A549 (cell line): Measurements from ENCODE around the gene OR2T10. TPM values are rescaled to one million over a fixed set of nuclear protein-coding genes. Genes with fewer than 3 reads are reported as not detected.
"Not testable (repeated sequence)": the region's sequence is repeated elsewhere in the genome, so short reads cannot be mapped to it uniquely, and the experiment has no call there.

Experiments
- ATAC-seq, 2 experiments: fragments of 200-7000 bp in 1 of 2; fragments of >200 bp in 1 of 2; cut with Nextera tagmentation in 1 of 2; cut with Tn5 transposase in 1 of 2; 3 replicates each; pipeline versions ENCODE4 v1.8.0 to v1.9.1; 2018 to 2020; ENCODE audit warnings: mild to moderate bottlenecking in 1 of 2, moderate library complexity in 1 of 2
- CTCF ChIA-PET: fragments of 300-600 bp; sonication (Branson Sonifier 250); formaldehyde crosslinking; extraction: SDS; loops from one replicate; lab custom pipeline; 2021; ENCODE audit warnings: antibody characterized with exemption, inconsistent platforms; lab: Yijun Ruan, JAX
- POLR2A ChIA-PET: fragments of 350-600 bp; formaldehyde crosslinking; extraction: SDS; loops from one replicate; lab custom pipeline; 2021; ENCODE audit warnings: antibody characterized with exemption, inconsistent platforms; lab: Yijun Ruan, JAX
- DNase-seq, 2 experiments: peaks; one replicate each; pipeline versions ENCODE4 v3.0.0 to v3.0.0-alpha.2; 2011 to 2016; ENCODE audit warnings: low read depth in 1 of 2, low spot score in 1 of 2
- FAIRE-seq: peaks from 2 replicates; lab custom pipeline; 2011; peaks lifted over from hg19 to GRCh38; lab: Jason Lieb, UNC
- H3K27ac ChIP-seq, 2 experiments: fragments of >200 bp; sonication (Bioruptor Twin); formaldehyde crosslinking; 3 replicates each; pipeline ENCODE4 v1.5.1; 2016 to 2017
- H3K4me1 ChIP-seq: fragments of >200 bp; sonication (Bioruptor Twin); formaldehyde crosslinking; 3 replicates; pipeline ENCODE4 v1.6.1; 2016
- H3K4me2 ChIP-seq: fragments of >200 bp; sonication (Bioruptor Twin); formaldehyde crosslinking; 3 replicates; pipeline ENCODE4 v1.6.1; 2016
- H3K4me3 ChIP-seq: fragments of >200 bp; sonication (Bioruptor Twin); formaldehyde crosslinking; 3 replicates; pipeline ENCODE4 v1.5.1; 2016
- H3K9me3 ChIP-seq: fragments of >200 bp; sonication (Bioruptor Twin); formaldehyde crosslinking; 3 replicates; pipeline ENCODE4 v1.6.1; 2016
- BHLHE40 ChIP-seq: IDR thresholded peaks from 2 replicates; pipeline ENCODE4 v1.6.1; 2012; ENCODE audit warnings: low read depth, low read length, inconsistent platforms
- CEBPB ChIP-seq, 2 experiments: fragments of >200 bp in 1 of 2; sonication (Bioruptor Twin) in 1 of 2; formaldehyde crosslinking in 1 of 2; IDR thresholded peaks; 2 replicates each; pipeline ENCODE4 v1.6.1; 2012 to 2016
- FOSB ChIP-seq: fragments of 250-450 bp; sonication (Bioruptor Pico); IDR thresholded peaks from 2 replicates; pipeline ENCODE4 v1.5.0; 2020; ENCODE audit warnings: mild to moderate bottlenecking, moderate library complexity
- FOSL2 ChIP-seq, 2 experiments: fragments of 450-650 bp in 1 of 2; fragments of >200 bp in 1 of 2; sonication (Bioruptor Twin) in 1 of 2; formaldehyde crosslinking; IDR thresholded peaks; 2 replicates each; pipeline versions ENCODE4 v1.5.0 to v1.6.1; 2016 to 2020; ENCODE audit warnings: mild to moderate bottlenecking in 1 of 2, moderate library complexity in 1 of 2
- HOXA7 ChIP-seq: fragments of 250-450 bp; sonication (Bioruptor Pico); IDR thresholded peaks from 2 replicates; pipeline ENCODE4 v1.5.0; 2020; ENCODE audit warnings: mild to moderate bottlenecking, moderate library complexity
- HOXB5 ChIP-seq: fragments of 250-450 bp; sonication (Bioruptor Pico); IDR thresholded peaks from 2 replicates; pipeline ENCODE4 v1.5.0; 2020; ENCODE audit warnings: mild to moderate bottlenecking, moderate library complexity
- KDM1A ChIP-seq: fragments of 200-600 bp; sonication (generic); IDR thresholded peaks from 2 replicates; pipeline ENCODE4 v1.6.1; 2016; ENCODE audit warnings: low read depth, mild to moderate bottlenecking
- MYC ChIP-seq: IDR thresholded peaks from 2 replicates; pipeline ENCODE4 v1.6.1; 2012; ENCODE audit warnings: mild to moderate bottlenecking, inconsistent platforms, low read length, improper control_type of control experiment, borderline replicate concordance
- POLR2AphosphoS2 ChIP-seq: conservative IDR thresholded peaks from 2 replicates; pipeline ENCODE4 v1.6.1; 2012; ENCODE audit warnings: low read length, improper control_type of control experiment, inconsistent platforms
- RARB ChIP-seq: fragments of 250-450 bp; sonication (Bioruptor Pico); IDR thresholded peaks from 2 replicates; pipeline ENCODE4 v1.8.0; 2021; ENCODE audit warnings: mild to moderate bottlenecking, moderate library complexity
- RNF2 ChIP-seq: fragments of 200-600 bp; sonication (generic); IDR thresholded peaks from 2 replicates; pipeline ENCODE4 v1.6.1; 2016; ENCODE audit warnings: low read depth, mild to moderate bottlenecking, antibody characterized with exemption, moderate library complexity, borderline replicate concordance
- SMC3 ChIP-seq: fragments of >200 bp; sonication (Bioruptor Twin); formaldehyde crosslinking; IDR thresholded peaks from 3 replicates; pipeline ENCODE4 v1.6.1; 2018; ENCODE audit warnings: inconsistent platforms
- ZC3H11A ChIP-seq: fragments of 450-650 bp; IDR thresholded peaks from 2 replicates; pipeline ENCODE4 v1.6.1; 2014; ENCODE audit warnings: antibody characterized with exemption, mild to moderate bottlenecking
- ZSCAN20 ChIP-seq: fragments of 250-450 bp; sonication (Bioruptor Pico); IDR thresholded peaks from 2 replicates; pipeline ENCODE4 v1.8.0; 2022; ENCODE audit warnings: mild to moderate bottlenecking, moderate library complexity
- WGBS: methylation state at CpG from one replicate; pipeline ENCODE4 v1.1.6; 2017; ENCODE audit errors: missing lambda C conversion rate; 5-methylcytosine and 5-hydroxymethylcytosine counted together
- polyA plus RNA-seq, 4 experiments: library from polyadenylated mRNA; depleted of rRNA in 3 of 4; stranded (reverse); fragments of >200 nt; fragmentation: RNase III in 1 of 4; extraction: RNeasy Plus Mini Kit Qiagen cat#74134 plus additional on column Dnase treatment in 1 of 4; gene quantifications; 2 replicates in 3 of 4; 3 replicates in 1 of 4; pipeline ENCODE4 v1.2.3, GENCODE V29; 2011 to 2017
- TF ChIP-seq, protein P1 (sequence below): fragments of 200-600 bp; sonication (generic); IDR thresholded peaks from 2 replicates; pipeline ENCODE4 v1.6.1; 2016; ENCODE audit warnings: antibody characterized with exemption, mild to moderate bottlenecking, moderate library complexity
- TF ChIP-seq, protein P2 (sequence below): IDR thresholded peaks from 2 replicates; pipeline ENCODE4 v1.6.1; 2012
- TF ChIP-seq, protein P3 (sequence below): IDR thresholded peaks from 2 replicates; pipeline ENCODE4 v1.6.1; 2012

The OR2T10 gene
- polyA plus RNA-seq, 2 of the 4 experiments (the other 2 are of a cell fraction), result not detected

DNA sequence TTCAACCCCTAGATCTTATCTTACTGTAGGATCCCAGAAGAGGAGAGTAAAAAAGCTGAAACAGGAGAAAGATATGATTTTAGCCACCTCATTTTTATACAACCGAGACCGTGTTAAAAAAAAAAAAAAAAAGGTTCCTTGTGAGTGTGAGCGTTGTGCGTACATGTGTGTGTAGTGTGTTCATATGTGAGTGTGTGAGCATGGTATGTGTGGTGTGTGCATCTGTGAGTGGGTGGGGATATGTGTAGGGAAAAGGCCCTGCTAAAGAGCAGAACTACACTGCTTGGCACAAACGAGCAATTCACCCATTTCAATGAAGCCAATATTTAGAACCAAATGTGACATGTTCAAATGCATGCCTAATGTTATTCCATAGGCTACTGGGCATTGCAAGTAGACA, 44.1 kb upstream of the OR2T10 start:
- H3K9me3 ChIP-seq, ATAC-seq, H3K4me1 ChIP-seq, H3K4me2 ChIP-seq, FAIRE-seq, DNase-seq, H3K27ac ChIP-seq, POLR2A ChIA-PET, H3K4me3 ChIP-seq, CTCF ChIA-PET: not testable (repeated sequence)
- WGBS, result 21% methylated on average over 4 of the region's 5 CpGs

DNA sequence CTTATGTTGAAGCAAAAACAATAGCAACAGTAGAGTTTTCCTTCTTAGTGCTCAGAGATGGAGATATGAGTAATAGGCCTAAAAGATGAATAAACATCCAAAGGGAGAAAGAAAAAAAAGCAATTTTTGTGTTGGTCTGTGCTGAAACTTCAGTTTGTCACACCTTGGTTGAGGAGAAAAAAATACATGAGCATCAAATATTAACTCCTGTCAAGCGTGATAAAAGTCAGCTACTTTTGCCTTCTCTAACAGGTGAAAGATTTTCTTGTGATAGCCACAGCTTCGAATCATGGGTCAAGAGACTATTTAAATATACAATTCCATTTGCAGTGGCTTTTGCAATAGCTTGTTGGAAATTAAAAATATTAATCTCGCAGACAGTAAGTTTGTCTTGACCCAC, 43.4 kb upstream of the OR2T10 start:
- FAIRE-seq, POLR2A ChIA-PET, H3K4me1 ChIP-seq, H3K4me3 ChIP-seq, ATAC-seq, H3K4me2 ChIP-seq, H3K9me3 ChIP-seq, DNase-seq, CTCF ChIA-PET, H3K27ac ChIP-seq: not testable (repeated sequence)
- WGBS, result no CpG with 5 or more reads among the region's 3 CpGs

DNA sequence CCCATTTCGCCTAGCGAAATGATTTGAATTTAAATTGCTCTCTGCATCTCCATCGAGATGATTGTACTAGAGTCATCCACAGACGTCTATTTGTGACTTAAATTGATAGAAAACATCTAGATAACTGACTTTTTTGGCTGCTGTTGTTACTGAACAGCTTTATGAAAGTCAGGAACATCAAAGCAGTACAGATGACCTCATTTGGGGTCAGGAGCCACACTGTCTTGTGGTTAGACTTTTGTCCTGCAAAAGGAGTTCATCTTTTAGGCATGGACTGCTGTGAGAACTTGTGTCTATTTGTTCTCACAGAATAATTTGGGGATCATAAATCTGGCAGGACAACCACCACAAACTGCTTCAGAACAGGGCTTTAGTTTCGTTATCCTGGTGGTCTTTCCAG, 42.2 kb upstream of the OR2T10 start:
- POLR2A ChIA-PET, FAIRE-seq, DNase-seq, ATAC-seq, H3K27ac ChIP-seq, H3K4me3 ChIP-seq, H3K9me3 ChIP-seq, H3K4me1 ChIP-seq, H3K4me2 ChIP-seq, CTCF ChIA-PET: not testable (repeated sequence)
- WGBS, result no CpG with 5 or more reads among the region's 5 CpGs

DNA sequence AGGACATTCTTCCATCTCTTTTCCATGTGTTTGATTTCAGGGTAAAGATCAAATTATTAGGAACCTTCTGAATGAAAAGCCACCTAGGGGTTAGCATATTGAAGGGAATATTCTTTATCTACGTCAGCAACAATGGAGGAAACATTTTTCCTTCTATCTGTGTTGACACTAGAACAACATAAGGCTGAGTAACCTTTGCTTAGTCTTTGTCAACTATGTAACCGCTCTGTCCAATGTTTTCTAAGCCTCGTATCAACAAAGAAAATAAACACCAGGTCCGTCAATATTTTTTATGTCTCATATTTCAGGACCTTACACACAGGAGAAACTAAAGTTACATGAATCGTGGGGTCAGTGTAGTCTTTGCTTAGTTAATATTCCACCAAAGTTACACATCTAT, 39.1 kb upstream of the OR2T10 start:
- CTCF ChIA-PET, FAIRE-seq: not testable (repeated sequence)
- peak in 1 of 2 experiments; percentile 33; a peak in 1 of 6 replicates for ATAC-seq

DNA sequence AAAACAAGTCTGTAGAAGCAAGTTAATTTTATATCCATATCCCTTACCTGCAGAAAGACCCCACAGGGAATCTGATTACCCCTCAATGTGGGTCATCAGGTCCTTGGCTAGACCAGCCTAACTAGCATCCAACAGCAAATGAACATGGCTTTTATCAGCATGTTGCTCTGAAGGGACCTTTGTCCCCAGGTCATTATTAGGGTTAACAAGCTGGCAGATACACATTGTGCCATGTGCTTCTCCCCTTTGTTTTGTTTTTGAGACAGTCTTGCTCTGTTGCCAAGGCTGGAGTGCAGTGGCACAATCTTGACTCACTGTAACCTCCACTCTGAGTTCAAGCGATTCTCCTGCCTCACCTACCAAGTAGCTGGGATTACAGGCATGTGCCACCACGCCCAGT, 37.5 kb upstream of the OR2T10 start, which contains the start of gene OR2T11:
OR2T11 (minus strand) TSS at position 101 of the 400 bp plus-strand sequence. CDS start 7,963 bp downstream, outside the sequence.
- CTCF ChIA-PET, result not testable (repeated sequence)

More for the DNA sequence above, 39.1 kb upstream of the OR2T10 start:
- H3K4me3 ChIP-seq, H3K9me3 ChIP-seq, H3K4me2 ChIP-seq, H3K27ac ChIP-seq, H3K4me1 ChIP-seq, POLR2A ChIA-PET, DNase-seq: not testable (repeated sequence)
- 0% methylated on average over 4 of the region's 5 CpGs for WGBS

DNA sequence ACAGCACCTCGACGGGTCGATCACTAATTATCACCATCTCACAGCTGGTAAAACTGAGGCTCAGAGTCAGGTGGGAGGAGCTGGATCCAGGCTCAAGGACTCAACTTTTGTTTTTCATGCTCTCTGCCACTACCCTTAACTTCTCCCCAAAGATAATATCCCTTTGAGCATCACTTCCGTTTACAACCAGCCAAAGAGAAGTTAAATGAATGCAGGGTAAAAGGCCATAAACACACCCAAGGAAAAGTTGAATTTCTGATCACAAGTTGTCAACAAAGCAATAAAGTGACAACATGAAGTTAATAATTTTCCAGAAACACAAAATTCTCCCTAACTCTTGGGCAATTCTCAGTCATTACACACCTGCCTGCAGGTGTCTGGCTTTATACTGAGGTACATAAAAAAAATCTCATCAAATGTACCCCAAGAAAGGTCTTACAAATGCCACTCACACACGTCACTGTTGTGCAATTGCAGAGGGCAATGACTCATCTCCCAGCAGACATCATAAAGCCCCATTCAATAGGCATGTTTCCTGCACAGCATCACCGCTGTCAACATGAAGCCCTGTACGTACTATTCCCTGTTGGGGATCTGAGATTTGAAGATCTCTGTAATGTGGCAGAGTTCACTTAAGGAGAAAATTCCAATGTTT, 34.0 kb upstream of the OR2T10 start:
- DNase-seq, result peak in 1 of 2 experiments; percentile 11
- ChIA-PET POLR2A (no interaction called here), CTCF (interaction anchor here (0.8 kb wide), 1 partner anchor 173 kb away, joined by 4 read pairs; no protein-coding TSS in a partner anchor)
- Histone ChIP-seq H3K4me1 (no peaks in the 10 kb centered on the region), H3K4me3 (no peak overlapping the region), H3K27ac (no peak overlapping the region), H3K4me2 (no peak overlapping the region), H3K9me3 (no peaks in the 10 kb centered on the region)
- no peak for ATAC-seq
- 31% methylated on average over 7 of the region's 7 CpGs for WGBS
- FAIRE-seq, result no peak
- no peak for TF ChIP-seq RARB (CRISPR knock-in tag)
- TF ChIP-seq FOSL2 (IDR thresholded peaks at IDR 0.05), result no peak
- TF ChIP-seq FOSL2 (CRISPR knock-in tag; IDR thresholded peaks at IDR 0.05), result 0 out of 2 replicates have a peak, but pooled peaks have one; percentile 22
- TF ChIP-seq, protein P1, sequence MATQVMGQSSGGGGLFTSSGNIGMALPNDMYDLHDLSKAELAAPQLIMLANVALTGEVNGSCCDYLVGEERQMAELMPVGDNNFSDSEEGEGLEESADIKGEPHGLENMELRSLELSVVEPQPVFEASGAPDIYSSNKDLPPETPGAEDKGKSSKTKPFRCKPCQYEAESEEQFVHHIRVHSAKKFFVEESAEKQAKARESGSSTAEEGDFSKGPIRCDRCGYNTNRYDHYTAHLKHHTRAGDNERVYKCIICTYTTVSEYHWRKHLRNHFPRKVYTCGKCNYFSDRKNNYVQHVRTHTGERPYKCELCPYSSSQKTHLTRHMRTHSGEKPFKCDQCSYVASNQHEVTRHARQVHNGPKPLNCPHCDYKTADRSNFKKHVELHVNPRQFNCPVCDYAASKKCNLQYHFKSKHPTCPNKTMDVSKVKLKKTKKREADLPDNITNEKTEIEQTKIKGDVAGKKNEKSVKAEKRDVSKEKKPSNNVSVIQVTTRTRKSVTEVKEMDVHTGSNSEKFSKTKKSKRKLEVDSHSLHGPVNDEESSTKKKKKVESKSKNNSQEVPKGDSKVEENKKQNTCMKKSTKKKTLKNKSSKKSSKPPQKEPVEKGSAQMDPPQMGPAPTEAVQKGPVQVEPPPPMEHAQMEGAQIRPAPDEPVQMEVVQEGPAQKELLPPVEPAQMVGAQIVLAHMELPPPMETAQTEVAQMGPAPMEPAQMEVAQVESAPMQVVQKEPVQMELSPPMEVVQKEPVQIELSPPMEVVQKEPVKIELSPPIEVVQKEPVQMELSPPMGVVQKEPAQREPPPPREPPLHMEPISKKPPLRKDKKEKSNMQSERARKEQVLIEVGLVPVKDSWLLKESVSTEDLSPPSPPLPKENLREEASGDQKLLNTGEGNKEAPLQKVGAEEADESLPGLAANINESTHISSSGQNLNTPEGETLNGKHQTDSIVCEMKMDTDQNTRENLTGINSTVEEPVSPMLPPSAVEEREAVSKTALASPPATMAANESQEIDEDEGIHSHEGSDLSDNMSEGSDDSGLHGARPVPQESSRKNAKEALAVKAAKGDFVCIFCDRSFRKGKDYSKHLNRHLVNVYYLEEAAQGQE, result no peak
- TF ChIP-seq, protein P2, sequence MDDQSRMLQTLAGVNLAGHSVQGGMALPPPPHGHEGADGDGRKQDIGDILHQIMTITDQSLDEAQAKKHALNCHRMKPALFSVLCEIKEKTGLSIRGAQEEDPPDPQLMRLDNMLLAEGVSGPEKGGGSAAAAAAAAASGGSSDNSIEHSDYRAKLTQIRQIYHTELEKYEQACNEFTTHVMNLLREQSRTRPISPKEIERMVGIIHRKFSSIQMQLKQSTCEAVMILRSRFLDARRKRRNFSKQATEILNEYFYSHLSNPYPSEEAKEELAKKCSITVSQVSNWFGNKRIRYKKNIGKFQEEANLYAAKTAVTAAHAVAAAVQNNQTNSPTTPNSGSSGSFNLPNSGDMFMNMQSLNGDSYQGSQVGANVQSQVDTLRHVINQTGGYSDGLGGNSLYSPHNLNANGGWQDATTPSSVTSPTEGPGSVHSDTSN, result no peak
- TF ChIP-seq POLR2AphosphoS2, result no peak
- no peak for TF ChIP-seq SMC3
- TF ChIP-seq RNF2, result no peak
- no peak for TF ChIP-seq BHLHE40
- TF ChIP-seq FOSB (CRISPR knock-in tag), result no peak
- TF ChIP-seq HOXB5 (CRISPR knock-in tag), result no peak
- no peak for TF ChIP-seq ZC3H11A
- 0 out of 4 replicates have a peak, but pooled peaks of 1 of the 2 experiments have one; percentile 4 for TF ChIP-seq CEBPB (IDR thresholded peaks at IDR 0.05)
- no peak for TF ChIP-seq HOXA7 (CRISPR knock-in tag)
- TF ChIP-seq ZSCAN20 (CRISPR knock-in tag), result no peak
- no peak for TF ChIP-seq KDM1A
- TF ChIP-seq MYC, result no peak
- TF ChIP-seq, protein P3, sequence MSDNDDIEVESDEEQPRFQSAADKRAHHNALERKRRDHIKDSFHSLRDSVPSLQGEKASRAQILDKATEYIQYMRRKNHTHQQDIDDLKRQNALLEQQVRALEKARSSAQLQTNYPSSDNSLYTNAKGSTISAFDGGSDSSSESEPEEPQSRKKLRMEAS, result no peak
- TF ChIP-seq, all 56 proteins: peak for 2

More for the DNA sequence above, 37.5 kb upstream of the OR2T10 start, which contains the start of gene OR2T11:
- H3K4me3 ChIP-seq, H3K27ac ChIP-seq, POLR2A ChIA-PET, H3K4me1 ChIP-seq, ATAC-seq, DNase-seq, FAIRE-seq, H3K4me2 ChIP-seq, H3K9me3 ChIP-seq: not testable (repeated sequence)
- no CpG with 5 or more reads among the region's 2 CpGs for WGBS
